ENCODE measurements around the gene SPOCK2. TPM values are rescaled to one million over a fixed set of nuclear protein-coding genes. Genes with fewer than 3 reads are reported as not detected.

Gene SPOCK2
- total and polyA plus RNA-seq, 8 donors: 0.59 to 2.1 (median 1.6) TPM

DNA sequence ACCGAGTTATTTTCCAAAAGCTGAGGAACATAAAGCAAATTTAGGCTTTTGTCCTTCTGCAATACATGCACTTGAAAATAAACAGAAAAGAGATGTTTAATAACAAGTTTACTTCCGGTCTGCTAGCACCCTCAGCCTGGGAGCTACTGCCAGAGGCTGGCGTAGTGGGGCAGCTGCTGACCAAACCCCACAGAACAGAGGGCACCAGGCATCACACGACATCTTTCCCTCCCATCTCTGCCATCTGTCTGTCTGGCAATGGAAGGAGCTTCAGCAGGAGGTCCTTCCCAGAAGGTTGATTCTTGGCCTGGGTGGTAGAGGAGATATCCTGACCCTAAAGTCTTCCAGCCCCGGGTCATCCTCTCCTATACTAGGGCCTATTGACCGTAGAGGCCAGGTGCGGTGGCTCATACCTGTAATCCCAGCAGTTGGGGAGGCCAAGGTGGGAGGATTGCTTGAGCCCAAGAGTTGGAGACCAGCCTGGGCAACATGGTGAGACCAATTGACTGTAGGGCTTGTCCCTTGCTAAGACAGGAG is 76.3 kb downstream of the SPOCK2 start:
- Histone ChIP-seq H3K4me3 (no peak overlapping the region), H3K36me3 (peaks cover 0 to 7% (median 4%) of the 10 kb centered on the region in 3 donors), H3K27me3 (no peaks in the 10 kb centered on the region), H3K9me3 (no peaks in the 10 kb centered on the region), H3K27ac (no peak overlapping the region), H3K4me1 (no peaks in the 10 kb centered on the region)
- ATAC-seq (no peak), DNase-seq (no peak), FAIRE-seq (no peak)
- 79 to 93% methylated on average over 7 of the region's 7 CpGs for WGBS, 2 donors
- TF ChIP-seq, protein P1, sequence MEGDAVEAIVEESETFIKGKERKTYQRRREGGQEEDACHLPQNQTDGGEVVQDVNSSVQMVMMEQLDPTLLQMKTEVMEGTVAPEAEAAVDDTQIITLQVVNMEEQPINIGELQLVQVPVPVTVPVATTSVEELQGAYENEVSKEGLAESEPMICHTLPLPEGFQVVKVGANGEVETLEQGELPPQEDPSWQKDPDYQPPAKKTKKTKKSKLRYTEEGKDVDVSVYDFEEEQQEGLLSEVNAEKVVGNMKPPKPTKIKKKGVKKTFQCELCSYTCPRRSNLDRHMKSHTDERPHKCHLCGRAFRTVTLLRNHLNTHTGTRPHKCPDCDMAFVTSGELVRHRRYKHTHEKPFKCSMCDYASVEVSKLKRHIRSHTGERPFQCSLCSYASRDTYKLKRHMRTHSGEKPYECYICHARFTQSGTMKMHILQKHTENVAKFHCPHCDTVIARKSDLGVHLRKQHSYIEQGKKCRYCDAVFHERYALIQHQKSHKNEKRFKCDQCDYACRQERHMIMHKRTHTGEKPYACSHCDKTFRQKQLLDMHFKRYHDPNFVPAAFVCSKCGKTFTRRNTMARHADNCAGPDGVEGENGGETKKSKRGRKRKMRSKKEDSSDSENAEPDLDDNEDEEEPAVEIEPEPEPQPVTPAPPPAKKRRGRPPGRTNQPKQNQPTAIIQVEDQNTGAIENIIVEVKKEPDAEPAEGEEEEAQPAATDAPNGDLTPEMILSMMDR (IDR thresholded peaks at IDR 0.05): no peak
- intact Hi-C loops (cut with DNase I): no loop called here

DNA sequence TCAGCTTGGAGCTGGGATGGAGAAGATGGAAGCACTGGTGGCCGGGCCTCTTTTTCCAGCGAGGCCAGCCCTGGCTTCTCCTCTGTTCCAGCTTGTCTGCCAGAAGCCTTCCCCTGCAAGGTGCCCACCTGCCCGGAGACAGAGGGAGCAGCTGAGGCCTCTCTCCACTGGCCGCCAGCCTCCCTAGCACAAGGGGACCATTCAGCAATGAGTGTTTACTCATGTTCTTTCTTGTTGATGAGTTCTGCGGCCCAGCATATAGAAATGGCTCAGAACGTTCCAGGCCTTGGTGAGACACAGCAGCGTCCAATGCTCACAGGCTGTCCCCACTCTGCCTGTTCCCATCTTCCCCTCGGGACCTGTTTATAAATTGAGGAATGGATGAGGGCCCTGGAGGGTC is 76.9 kb downstream of the SPOCK2 start:
- WGBS, 2 donors: 84 to 90% methylated on average over 8 of the region's 8 CpGs
- TF ChIP-seq, protein P1 (IDR thresholded peaks at IDR 0.05): no peak
- no peak for FAIRE-seq

DNA sequence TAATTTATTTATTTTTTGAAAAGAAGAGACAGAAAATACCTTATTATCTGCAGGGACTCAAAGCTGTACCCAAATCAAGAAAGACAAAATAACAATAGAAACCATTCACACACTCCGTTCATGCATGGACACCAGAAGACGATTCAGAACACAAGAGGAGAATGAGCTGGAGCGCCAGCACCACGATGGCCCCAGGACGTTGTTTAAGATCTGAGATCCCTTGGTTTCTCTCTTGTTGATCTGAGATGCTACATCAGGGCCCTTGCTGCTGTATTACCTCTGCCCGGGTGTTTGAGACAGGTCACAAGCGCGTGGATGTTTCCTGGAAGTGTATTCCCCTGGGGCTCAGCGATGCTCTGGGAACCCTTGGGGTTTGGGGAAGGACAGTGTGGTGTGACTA is 77.3 kb downstream of the SPOCK2 start:
- no peak for FAIRE-seq
- no peak overlapping the region for H3K4me3 ChIP-seq
- TF ChIP-seq, protein P1 (IDR thresholded peaks at IDR 0.05): no peak
- intact Hi-C loops (cut with DNase I): no loop called here
- H3K36me3 ChIP-seq: peaks cover 0 to 7% (median 4%) of the 10 kb centered on the region in 3 donors
- H3K9me3 ChIP-seq: no peaks in the 10 kb centered on the region
- no peak overlapping the region for H3K27ac ChIP-seq
- no peak for ATAC-seq
- no peak for DNase-seq
- no peaks in the 10 kb centered on the region for H3K27me3 ChIP-seq
- 93% methylated on average over 9 of the region's 9 CpGs for WGBS, 2 donors
- H3K4me1 ChIP-seq: no peaks in the 10 kb centered on the region

More for the DNA sequence above, 76.9 kb downstream of the SPOCK2 start:
- H3K9me3 ChIP-seq: no peaks in the 10 kb centered on the region
- no peak overlapping the region for H3K27ac ChIP-seq
- H3K4me3 ChIP-seq: no peak overlapping the region
- H3K4me1 ChIP-seq: no peaks in the 10 kb centered on the region
- peaks cover 0 to 7% (median 4%) of the 10 kb centered on the region in 3 donors for H3K36me3 ChIP-seq
- intact Hi-C loops (cut with DNase I): no loop called here
- no peak for ATAC-seq
- H3K27me3 ChIP-seq: no peaks in the 10 kb centered on the region
- no peak for DNase-seq

DNA sequence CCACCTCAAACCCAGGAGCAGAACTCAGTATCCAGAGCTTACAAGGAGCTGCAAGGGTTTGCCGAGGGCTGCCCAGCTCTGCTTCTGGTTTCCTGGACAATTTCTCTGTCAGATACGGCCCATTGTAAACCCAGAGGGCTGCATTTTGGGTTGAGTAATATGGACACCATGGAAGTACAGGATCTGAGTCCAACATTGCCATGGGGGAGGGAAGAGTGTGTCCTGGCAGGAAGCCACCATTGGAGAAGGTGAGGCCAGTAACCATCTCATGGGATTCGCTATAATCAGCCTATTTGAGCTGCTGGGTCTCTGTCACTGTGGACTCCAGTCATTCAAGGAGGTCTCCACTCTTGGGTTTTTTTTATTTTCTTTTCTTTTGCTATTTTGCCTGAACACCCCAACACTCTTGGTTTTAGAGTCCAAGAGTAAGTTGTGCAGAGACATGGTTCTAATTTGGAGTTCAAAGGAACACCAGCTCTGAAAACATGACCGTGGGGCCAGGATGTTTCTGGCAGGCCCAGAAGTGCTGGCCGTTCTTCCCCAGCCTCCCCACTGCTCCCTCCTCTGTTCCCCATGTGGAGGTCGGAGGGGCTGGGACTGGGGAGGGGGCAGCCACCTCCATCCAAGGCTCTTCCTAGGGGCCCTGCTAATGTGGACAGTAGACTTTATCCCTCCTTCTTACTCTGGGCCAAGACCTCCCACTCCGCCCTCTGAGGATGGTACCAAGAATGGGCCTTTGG is 77.9 kb downstream of the SPOCK2 start:
- intact Hi-C loops (cut with DNase I): no loop called here

More for the DNA sequence above, 77.9 kb downstream of the SPOCK2 start:
- ATAC-seq: no peak
- WGBS, 2 donors: 84 to 85% methylated on average over 7 of the region's 7 CpGs
- TF ChIP-seq, protein P1 (IDR thresholded peaks at IDR 0.05): no peak
- DNase-seq: no peak
- no peak for FAIRE-seq
- Histone ChIP-seq H3K36me3 (peaks cover 0 to 7% (median 4%) of the 10 kb centered on the region in 3 donors), H3K27me3 (no peaks in the 10 kb centered on the region), H3K4me3 (no peak overlapping the region), H3K9me3 (no peaks in the 10 kb centered on the region), H3K4me1 (no peaks in the 10 kb centered on the region), H3K27ac (peak overlapping the region in 2 of 4 donors; percentile 41 to 44)
